ENCODE results near the gene ADAMTS10. TPM values are rescaled to one million over a fixed set of nuclear protein-coding genes. Genes with fewer than 3 reads are reported as not detected.

Gene ADAMTS10
- total and polyA plus RNA-seq, 4 donors, result 1.2 to 10.1 (median 3.6) TPM

GRCh38 chr19:8614455-8614854 lies 3.9 kb upstream of the ADAMTS10 start:
- no peaks in the 10 kb centered on the region for H3K27me3 ChIP-seq (ENCODE audit: control insufficient read depth in 4 of 4, insufficient read depth in 4 of 4, low read length in 3 of 4)
- TF ChIP-seq EGR1 (IDR thresholded peaks at IDR 0.05; ENCODE audit: low read depth in 2 of 2), result no peak
- TF ChIP-seq FOXA2 (IDR thresholded peaks at IDR 0.05), result no peak
- TF ChIP-seq RAD21 (IDR thresholded peaks at IDR 0.05), result no peak
- no peak for TF ChIP-seq ZBTB33 (IDR thresholded peaks at IDR 0.05)
- no peak for TF ChIP-seq HNF4G (IDR thresholded peaks at IDR 0.05)
- TF ChIP-seq SP1 (IDR thresholded peaks at IDR 0.05), result no peak
- no peak for TF ChIP-seq NR2F2 (IDR thresholded peaks at IDR 0.05)
- TF ChIP-seq RXRA (IDR thresholded peaks at IDR 0.05), result no peak
- TF ChIP-seq FOXA1 (IDR thresholded peaks at IDR 0.05), result no peak
- peaks cover 0 to 14% (median 5%) of the 10 kb centered on the region in 4 donors for H3K4me1 ChIP-seq (ENCODE audit: control insufficient read depth in 4 of 4, insufficient read depth in 4 of 4, low read length in 3 of 4)
- 89% methylated on average over 2 of the region's 2 CpGs for WGBS
- no peak overlapping the region for H3K9ac ChIP-seq (ENCODE audit: low read depth in 1 of 2, low read length in 2 of 2)
- H3K4me3 ChIP-seq (ENCODE audit: low read depth in 1 of 3, low read length in 3 of 3), result no peak overlapping the region
- H3K9me3 ChIP-seq (ENCODE audit: control insufficient read depth in 4 of 4, low read length in 3 of 4), result no peaks in the 10 kb centered on the region
- no peak for DNase-seq (ENCODE audit: low spot score)
- no peaks in the 10 kb centered on the region for H3K36me3 ChIP-seq (ENCODE audit: control insufficient read depth in 4 of 4, insufficient read depth in 3 of 4, low read depth in 1 of 4, low read length in 3 of 4)
- no peak overlapping the region for H3K27ac ChIP-seq (ENCODE audit: low read depth in 1 of 2, low read length in 2 of 2)

GRCh38 chr19:8612807-8613171 lies 2.3 kb upstream of the ADAMTS10 start:
- no peaks in the 10 kb centered on the region for H3K36me3 ChIP-seq (ENCODE audit: control insufficient read depth in 4 of 4, insufficient read depth in 3 of 4, low read depth in 1 of 4, low read length in 3 of 4)
- no peaks in the 10 kb centered on the region for H3K9me3 ChIP-seq (ENCODE audit: control insufficient read depth in 4 of 4, low read length in 3 of 4)
- no peak overlapping the region for H3K9ac ChIP-seq (ENCODE audit: low read depth in 1 of 2, low read length in 2 of 2)
- H3K4me1 ChIP-seq (ENCODE audit: control insufficient read depth in 4 of 4, insufficient read depth in 4 of 4, low read length in 3 of 4), result peaks cover 0 to 27% (median 13%) of the 10 kb centered on the region in 4 donors
- 72% methylated on average over 5 of the region's 5 CpGs for WGBS
- TF ChIP-seq JUND (IDR thresholded peaks at IDR 0.05), result no peak
- no peak for TF ChIP-seq EGR1 (IDR thresholded peaks at IDR 0.05; ENCODE audit: low read depth in 2 of 2)
- no peak for TF ChIP-seq CTCF (IDR thresholded peaks at IDR 0.05; ENCODE audit: low read depth, low read length, missing input control)
- no peak for TF ChIP-seq ATF3 (IDR thresholded peaks at IDR 0.05)
- TF ChIP-seq ZBTB33 (IDR thresholded peaks at IDR 0.05), result no peak
- no peak for TF ChIP-seq SP1 (IDR thresholded peaks at IDR 0.05)
- TF ChIP-seq NR2F2 (IDR thresholded peaks at IDR 0.05), result no peak
- no peak for TF ChIP-seq RAD21 (IDR thresholded peaks at IDR 0.05)
- TF ChIP-seq GABPA (IDR thresholded peaks at IDR 0.05 in 1 of 2, conservative IDR thresholded peaks at IDR 0.05 in 1 of 2), result no peak
- TF ChIP-seq MAX (IDR thresholded peaks at IDR 0.05), result no peak
- TF ChIP-seq TAF1 (conservative IDR thresholded peaks at IDR 0.05), result no peak
- TF ChIP-seq HNF4A (conservative IDR thresholded peaks at IDR 0.05), result no peak
- TF ChIP-seq HNF4G (IDR thresholded peaks at IDR 0.05), result no peak
- TF ChIP-seq RXRA (IDR thresholded peaks at IDR 0.05), result no peak
- TF ChIP-seq FOXA2 (IDR thresholded peaks at IDR 0.05), result no peak
- TF ChIP-seq YY1 (IDR thresholded peaks at IDR 0.05), result no peak
- no peaks in the 10 kb centered on the region for H3K27me3 ChIP-seq (ENCODE audit: control insufficient read depth in 4 of 4, insufficient read depth in 4 of 4, low read length in 3 of 4)
- DNase-seq (ENCODE audit: low spot score), result no peak
- no peak overlapping the region for H3K27ac ChIP-seq (ENCODE audit: low read depth in 1 of 2, low read length in 2 of 2)
- no peak overlapping the region for H3K4me3 ChIP-seq (ENCODE audit: low read depth in 1 of 3, low read length in 3 of 3)

Data from liver (tissue), 9 donors.